ENCODE results near the gene NRP2.

- TF ChIP-seq MYC (IDR thresholded peaks at IDR 0.05; ENCODE audit: borderline replicate concordance, low read length), result no peak
- no peak for TF ChIP-seq RAD21 (conservative IDR thresholded peaks at IDR 0.05 in 1 of 2, IDR thresholded peaks at IDR 0.05 in 1 of 2)
- no peak for TF ChIP-seq HDAC2 (IDR thresholded peaks at IDR 0.05)
- TF ChIP-seq, protein P1, sequence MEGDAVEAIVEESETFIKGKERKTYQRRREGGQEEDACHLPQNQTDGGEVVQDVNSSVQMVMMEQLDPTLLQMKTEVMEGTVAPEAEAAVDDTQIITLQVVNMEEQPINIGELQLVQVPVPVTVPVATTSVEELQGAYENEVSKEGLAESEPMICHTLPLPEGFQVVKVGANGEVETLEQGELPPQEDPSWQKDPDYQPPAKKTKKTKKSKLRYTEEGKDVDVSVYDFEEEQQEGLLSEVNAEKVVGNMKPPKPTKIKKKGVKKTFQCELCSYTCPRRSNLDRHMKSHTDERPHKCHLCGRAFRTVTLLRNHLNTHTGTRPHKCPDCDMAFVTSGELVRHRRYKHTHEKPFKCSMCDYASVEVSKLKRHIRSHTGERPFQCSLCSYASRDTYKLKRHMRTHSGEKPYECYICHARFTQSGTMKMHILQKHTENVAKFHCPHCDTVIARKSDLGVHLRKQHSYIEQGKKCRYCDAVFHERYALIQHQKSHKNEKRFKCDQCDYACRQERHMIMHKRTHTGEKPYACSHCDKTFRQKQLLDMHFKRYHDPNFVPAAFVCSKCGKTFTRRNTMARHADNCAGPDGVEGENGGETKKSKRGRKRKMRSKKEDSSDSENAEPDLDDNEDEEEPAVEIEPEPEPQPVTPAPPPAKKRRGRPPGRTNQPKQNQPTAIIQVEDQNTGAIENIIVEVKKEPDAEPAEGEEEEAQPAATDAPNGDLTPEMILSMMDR (IDR thresholded peaks at IDR 0.05), result no peak
- TF ChIP-seq POLR2A (IDR thresholded peaks at IDR 0.05; ENCODE audit: low read length), result no peak
- TF ChIP-seq PBX3 (IDR thresholded peaks at IDR 0.05), result no peak
- TF ChIP-seq EP300 (IDR thresholded peaks at IDR 0.05), result no peak
- no peak for TF ChIP-seq MAX (IDR thresholded peaks at IDR 0.05)
- no peak for TF ChIP-seq RFX5 (IDR thresholded peaks at IDR 0.05)
- TF ChIP-seq FOXS1 (CRISPR knock-in tag; IDR thresholded peaks at IDR 0.05), result no peak
- TF ChIP-seq ZC3H11A (IDR thresholded peaks at IDR 0.05), result no peak
- no peak for TF ChIP-seq JUN (IDR thresholded peaks at IDR 0.05)
- no peak for TF ChIP-seq PHF8 (IDR thresholded peaks at IDR 0.05; ENCODE audit: borderline replicate concordance, low read depth)
- TF ChIP-seq CHD2 (IDR thresholded peaks at IDR 0.05; ENCODE audit: low read length, partially characterized antibody), result no peak
Measured at GRCh38 chr2:205811387-205811786, 129.1 kb downstream of the NRP2 start.

Measured in A549 (cell line).